GM21528 (cell line): Measurements from ENCODE around the gene SLC13A3.

Experiments used
- ATAC-seq: cut with Tn5 transposase; IDR thresholded peaks from one replicate; pipeline ENCODE4 v1.9.1; 2021; ENCODE audit warnings: mild to moderate bottlenecking, moderate library complexity; ENCODE audit not compliant: unreplicated experiment, low FRiP score

SLC13A3 gene

DNA sequence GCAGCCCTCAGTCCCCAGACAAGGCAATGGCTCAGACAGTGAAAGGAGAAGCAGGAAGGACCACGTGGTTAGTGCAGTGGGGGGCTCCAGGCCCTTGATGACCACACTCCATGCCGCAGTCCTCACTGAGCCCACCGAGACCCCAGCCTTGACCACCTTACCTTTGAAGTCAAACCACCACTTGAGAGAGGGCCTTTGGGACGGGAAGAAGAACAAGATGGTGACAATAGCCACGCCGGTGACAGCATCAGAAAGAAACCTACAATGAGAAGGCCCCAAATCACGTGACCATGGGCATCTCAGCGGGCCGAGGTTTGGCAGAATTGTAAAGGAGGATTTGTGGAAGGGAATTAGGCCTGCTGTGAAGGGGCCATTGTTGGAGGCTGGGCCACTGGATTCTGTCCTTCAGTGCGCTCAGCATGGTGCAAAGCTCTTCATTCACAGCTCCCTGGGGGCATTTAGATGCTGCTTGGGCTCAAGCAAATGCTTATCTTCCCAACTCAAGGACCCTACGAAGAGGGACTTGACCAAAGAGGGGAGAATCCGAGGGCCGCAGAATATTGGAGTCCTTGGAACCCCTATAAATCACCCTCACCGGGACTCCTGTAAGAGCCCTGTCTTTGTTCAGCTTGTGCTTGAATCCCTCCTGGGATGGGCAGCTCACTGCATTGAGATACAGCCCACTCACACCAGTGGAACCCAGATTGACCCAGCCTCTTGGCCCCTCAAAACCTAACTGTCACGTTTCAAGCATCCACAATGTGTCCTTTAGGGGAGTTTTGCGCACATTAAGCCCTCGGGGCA, 67.6 kb downstream of the SLC13A3 start:
- ATAC-seq: no peak

- no peak for ATAC-seq
These were observed 68.6 kb downstream of the SLC13A3 start for GRCh38 chr20:46582648-46583047.

GRCh38 chr20:46581391-46581790, 69.9 kb downstream of the SLC13A3 start:
- ATAC-seq: no peak

DNA sequence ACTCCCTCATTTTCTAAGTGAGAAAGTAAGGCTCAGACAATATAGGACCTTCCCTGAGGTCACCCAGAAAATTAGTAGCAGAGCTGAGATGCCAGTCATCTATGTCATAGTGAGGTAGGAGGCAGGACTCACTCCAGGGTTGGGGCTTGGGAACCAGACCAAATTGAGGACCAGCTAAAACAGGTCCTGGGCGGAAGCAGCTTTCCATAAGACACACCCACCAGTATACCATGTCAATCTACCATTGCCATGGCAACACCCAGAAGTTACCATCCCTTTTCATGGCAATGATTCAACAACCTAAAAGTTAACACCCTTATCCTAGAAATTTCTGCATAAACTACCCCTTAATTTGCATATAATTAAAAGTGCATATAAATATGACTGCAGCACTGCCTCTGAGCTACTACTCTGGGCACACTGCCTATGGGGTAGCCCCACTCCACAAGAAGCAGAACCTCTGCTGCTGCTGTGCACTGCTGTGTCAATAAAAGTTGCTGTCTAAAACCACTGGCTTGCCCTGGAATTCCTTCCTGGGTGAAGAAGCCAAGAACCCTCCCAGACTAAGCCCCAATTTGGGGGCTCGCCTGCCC, 70.5 kb downstream of the SLC13A3 start:
- no peak for ATAC-seq

DNA sequence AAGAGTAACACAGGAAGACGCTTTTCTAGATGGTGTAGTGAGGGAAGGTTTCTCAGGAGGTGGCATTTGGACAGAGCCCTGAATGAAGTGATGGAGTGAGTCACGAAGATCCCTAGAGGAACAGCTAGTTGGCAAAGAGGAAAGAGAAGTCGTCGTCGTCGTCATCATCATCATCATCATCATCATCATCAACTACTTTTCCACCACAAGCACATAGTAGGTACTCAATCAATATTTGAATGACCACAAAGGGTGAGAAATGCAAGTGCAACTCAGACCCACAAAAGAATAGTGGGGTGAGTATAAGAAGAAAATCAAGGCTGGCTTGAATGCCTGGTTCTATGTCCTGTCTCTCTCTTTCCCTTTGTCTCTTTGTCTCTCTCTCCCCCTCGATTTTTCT, 72.5 kb downstream of the SLC13A3 start:
- no peak for ATAC-seq

DNA sequence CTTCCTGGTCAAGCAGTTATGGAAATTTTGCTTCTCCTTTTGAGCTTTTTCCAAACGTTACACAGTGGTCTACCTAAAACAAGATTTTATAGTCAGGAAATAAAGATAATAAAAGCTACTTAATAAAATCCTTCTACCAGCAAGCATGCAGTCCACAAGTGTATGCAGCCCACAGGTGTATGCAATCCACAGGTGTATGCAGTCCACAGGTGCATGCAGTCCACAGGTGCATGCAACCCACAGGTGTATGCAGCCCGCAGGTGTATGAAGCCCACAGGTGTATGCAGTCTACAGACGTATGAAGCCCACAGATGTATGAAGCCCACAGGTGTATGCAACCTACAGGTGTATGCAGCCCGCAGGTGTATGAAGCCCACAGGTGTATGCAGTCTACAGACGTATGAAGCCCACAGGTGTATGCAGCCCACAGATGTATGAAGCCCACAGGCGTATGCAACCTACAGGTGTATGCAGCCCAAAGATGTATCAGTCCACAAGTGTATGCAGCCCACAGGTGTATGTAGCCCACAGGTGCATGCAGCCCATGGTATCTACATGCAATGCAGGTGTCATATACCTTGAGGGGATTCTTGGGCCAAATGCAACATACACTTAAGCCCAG, 74.4 kb downstream of the SLC13A3 start:
- ATAC-seq: no peak

GRCh38 chr20:46575937-46576461, 75.3 kb downstream of the SLC13A3 start:
- ATAC-seq: no peak

- no peak for ATAC-seq
These were observed 75.9 kb downstream of the SLC13A3 start for GRCh38 chr20:46575394-46575793.

DNA sequence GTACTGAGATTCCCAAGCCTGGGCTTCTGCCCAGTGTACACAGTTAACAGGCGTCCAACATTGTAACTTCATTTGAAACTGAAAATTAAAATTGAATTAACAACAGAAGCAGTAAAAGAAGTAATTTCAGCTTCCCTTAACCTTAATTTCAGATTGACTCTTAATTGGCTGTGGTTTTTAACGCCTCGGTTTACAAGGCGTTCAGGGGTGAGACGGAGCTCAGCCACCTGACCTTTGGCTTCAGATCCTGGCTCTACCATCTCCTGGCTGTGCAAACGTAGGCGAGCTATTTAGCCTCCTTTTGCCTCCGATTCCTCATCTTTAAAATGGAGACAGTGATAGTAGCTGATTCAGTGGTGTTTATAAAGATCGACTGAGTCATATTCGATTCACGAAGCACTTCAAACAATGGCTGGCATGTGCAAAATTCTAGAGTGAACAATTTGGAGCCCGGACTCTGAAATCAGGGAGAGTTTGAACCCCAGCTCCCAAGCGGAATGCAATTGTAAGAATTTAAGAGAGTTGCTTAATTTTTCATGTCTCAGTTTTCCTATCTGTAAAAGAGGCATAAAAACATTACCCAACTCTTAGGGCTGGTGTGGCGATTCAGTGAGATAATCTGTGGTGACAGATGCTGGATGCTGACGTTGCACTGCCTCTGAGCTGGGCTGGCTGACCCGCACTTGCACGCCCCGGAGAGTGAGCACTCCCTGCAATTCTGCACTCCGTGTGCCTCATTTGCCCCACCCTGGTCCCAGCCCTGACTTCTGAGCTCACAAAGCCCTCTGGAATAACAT, 77.3 kb downstream of the SLC13A3 start:
- no peak for ATAC-seq

GRCh38 chr20:46573234-46573633, 78.0 kb downstream of the SLC13A3 start:
- no peak for ATAC-seq

DNA sequence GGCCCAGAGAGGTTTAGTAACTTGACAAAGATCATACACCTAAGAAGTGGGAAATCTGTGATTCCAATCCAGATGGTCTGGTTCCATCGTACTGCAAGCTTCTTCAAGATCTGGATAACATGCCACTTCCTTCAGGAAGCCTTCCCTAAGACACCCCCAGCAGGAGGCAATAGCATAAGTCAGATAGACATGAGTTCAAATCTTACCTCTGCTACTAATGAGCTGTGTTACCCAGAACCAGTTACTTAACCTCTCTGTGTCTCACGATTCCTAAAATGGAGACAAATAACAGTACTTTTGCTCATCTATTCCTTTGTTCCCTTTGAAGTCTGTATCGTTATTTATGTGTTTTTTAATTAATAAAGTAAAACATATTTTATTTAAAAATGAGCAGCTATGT, 78.5 kb downstream of the SLC13A3 start:
- no peak for ATAC-seq

DNA sequence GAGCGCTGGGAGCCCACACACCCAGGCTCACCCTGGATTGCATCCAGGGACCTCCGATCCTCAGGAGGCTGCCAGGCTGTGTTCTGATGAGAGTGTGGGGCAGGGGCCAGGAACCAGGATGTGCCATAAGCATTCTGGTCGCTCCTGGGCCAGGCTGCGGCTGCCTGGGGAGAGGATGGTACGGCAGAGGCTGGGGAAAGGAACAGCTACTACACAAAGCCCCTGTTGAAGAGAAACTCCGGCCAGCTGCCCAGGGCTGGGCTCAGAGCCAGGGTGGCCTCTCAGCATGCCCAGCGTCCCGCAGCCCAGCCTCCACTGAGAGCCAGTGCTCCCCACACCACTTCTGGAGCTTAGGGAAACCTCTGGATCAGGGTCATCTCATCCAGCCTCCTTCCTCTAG, 79.1 kb downstream of the SLC13A3 start:
- ATAC-seq: no peak

DNA sequence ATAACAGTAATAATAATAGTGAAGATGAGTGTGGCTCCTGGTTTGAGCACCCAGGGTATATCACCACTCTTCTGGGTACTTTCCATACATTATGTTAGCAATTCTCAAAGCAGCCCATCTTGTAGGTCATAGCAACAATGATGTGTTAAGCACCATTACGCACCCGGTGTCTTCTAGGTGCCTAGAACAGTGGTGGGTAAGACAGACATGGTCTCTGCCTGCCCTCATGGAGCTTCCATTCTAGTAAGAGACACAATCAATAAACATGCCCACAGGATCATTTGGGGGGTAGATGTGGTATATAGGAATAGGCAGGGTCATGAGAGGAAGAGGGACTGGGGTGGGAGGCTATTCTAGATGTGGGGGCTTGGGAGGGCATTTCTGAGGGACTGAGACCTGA, 79.8 kb downstream of the SLC13A3 start:
- ATAC-seq: no peak

- ATAC-seq: no peak
These were observed 80.3 kb downstream of the SLC13A3 start for GRCh38 chr20:46570956-46571355.

- ATAC-seq: no peak
These were observed 81.3 kb downstream of the SLC13A3 start for GRCh38 chr20:46569961-46570360.

DNA sequence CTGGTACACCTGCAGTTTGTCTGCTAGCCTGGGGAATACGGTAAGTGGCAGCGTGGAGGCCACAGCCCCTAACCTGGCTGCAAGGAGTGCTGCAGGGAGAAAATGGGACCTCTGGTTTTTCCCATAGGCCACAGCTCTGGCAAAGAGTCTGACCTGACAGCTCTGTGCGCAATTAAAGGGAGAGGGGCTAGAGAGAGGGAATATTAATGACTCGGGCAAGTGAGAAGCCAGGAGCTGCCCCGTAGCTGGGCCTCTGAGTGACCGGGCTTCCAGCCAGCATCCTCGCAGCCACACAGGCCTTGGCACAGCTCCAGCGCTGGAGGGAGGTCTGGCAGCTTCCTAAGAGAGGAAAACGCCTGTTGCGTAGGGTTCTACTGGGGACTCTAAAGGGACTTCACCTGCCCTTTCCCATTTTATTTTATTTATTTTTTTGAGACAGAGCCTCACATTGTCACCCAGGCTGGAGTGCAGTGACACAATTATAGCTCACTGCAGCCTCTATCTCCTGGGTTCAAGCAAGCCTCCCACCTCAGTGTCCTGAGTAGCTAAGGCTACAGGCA, 82.6 kb downstream of the SLC13A3 start:
- ATAC-seq: no peak

DNA sequence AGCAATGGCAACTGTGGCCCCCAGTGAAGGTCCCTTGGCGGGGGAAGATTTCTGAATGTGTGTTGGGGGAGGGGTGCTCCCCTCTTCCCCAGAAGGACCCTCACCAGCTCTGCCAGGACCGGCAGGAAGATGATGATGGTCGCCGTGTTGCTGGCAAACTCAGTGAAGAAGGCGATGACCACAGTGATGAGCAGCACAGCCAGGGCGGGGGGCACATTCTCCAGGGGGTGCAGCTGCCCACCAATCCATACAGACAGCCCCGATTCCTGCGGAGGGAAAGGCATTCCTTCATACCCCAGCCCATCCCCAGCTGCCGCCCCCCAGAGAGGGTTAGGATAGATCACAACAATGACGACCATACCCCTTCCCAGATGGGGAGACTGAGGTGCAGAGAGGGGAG, 85.1 kb downstream of the SLC13A3 start:
- ATAC-seq: no peak

DNA sequence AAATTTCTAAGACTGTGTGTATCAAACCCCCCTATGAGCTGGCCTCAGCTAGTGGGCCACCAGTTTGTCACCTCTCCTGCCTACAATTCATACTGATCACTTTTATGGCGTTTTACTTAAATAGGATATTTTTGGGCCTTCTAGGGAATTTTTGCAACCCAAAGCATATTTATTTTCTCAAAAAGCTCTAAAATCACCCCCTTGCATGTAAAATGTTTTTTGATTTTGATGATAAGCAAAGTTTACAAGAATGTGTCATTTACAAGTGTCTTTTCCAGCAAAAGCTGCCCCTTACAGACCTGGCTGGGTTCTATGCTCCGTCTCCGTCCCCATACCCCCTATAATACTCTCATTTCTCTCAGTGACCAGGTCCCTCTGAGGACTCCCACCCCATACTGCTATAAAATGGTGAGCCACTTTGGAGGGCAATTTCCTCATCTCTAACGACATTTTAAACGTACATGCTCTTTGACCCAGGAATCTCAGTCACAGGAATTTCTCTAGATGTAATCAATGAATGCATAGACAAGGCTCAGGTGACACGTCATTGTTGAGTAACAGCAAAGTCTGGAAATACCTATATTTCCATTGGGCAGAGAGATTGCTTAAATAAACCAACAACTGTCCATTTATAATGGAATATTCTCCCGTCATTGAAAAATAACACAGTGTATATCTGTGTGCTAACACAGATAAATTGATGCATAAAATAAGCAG, 86.9 kb downstream of the SLC13A3 start:
- ATAC-seq: no peak

- ATAC-seq: no peak
These were observed 87.4 kb downstream of the SLC13A3 start for GRCh38 chr20:46563860-46564221.
